NOMO-1 (cell line): ENCODE results near the gene TBC1D2.

ENCODE experiments used
- DNase-seq, 2 experiments: peaks; one replicate each; lab custom pipeline; 2025; ENCODE audit not compliant: unreplicated experiment in 2 of 2; lab: John Stamatoyannopoulos, UW

Gene TBC1D2

GRCh38 chr9:98241357-98242300 is 13.8 kb downstream of the TBC1D2 start:
- no peak for DNase-seq

GRCh38 chr9:98240475-98240874 is 15.0 kb downstream of the TBC1D2 start:
- no peak for DNase-seq

GRCh38 chr9:98236901-98237487 is 18.5 kb downstream of the TBC1D2 start:
- DNase-seq, result no peak

GRCh38 chr9:98235126-98235525 is 20.3 kb downstream of the TBC1D2 start:
- DNase-seq, result no peak

- DNase-seq, result no peak
Measured at GRCh38 chr9:98234245-98234825, 21.1 kb downstream of the TBC1D2 start.

GRCh38 chr9:98232926-98233325 is 22.5 kb downstream of the TBC1D2 start:
- DNase-seq, result no peak

GRCh38 chr9:98231770-98232478 is 23.5 kb downstream of the TBC1D2 start:
- DNase-seq, result no peak

- no peak for DNase-seq
Measured at GRCh38 chr9:98230789-98231188, 24.7 kb downstream of the TBC1D2 start.

GRCh38 chr9:98230304-98230703 is 25.1 kb downstream of the TBC1D2 start:
- DNase-seq, result no peak

- DNase-seq, result no peak
Measured at GRCh38 chr9:98229620-98230019, 25.8 kb downstream of the TBC1D2 start.

GRCh38 chr9:98229090-98229395 is 26.4 kb downstream of the TBC1D2 start:
- no peak for DNase-seq

GRCh38 chr9:98228392-98229089 is 26.9 kb downstream of the TBC1D2 start:
- no peak for DNase-seq

GRCh38 chr9:98227883-98228282 is 27.6 kb downstream of the TBC1D2 start:
- DNase-seq, result no peak

- no peak for DNase-seq
Measured at GRCh38 chr9:98226957-98227356, 28.5 kb downstream of the TBC1D2 start.

GRCh38 chr9:98226516-98226915 is 28.9 kb downstream of the TBC1D2 start:
- DNase-seq, result no peak

- no peak for DNase-seq
Measured at GRCh38 chr9:98225015-98225442, 30.4 kb downstream of the TBC1D2 start.

GRCh38 chr9:98222885-98223691 is 32.4 kb downstream of the TBC1D2 start:
- no peak for DNase-seq

- no peak for DNase-seq
Measured at GRCh38 chr9:98220911-98221310, 34.5 kb downstream of the TBC1D2 start.

- no peak for DNase-seq
Measured at GRCh38 chr9:98219794-98220370, 35.6 kb downstream of the TBC1D2 start.

- DNase-seq, result no peak
Measured at GRCh38 chr9:98219364-98219716, 36.1 kb downstream of the TBC1D2 start.
